DOHH2 (cell line): ENCODE measurements around the gene SEM1.

Experiments used
- CTCF ChIP-seq: fragments of 200-600 bp; sonication (generic); IDR thresholded peaks from one replicate; pipeline ENCODE4 v1.5.1; 2014; ENCODE audit warnings: antibody characterized with exemption, mild to moderate bottlenecking, low read depth, low read length; ENCODE audit not compliant: poor library complexity, severe bottlenecking
- EZH2phosphoT487 ChIP-seq: fragments of 200-600 bp; sonication (generic); IDR thresholded peaks from 2 replicates; pipeline ENCODE4 v1.6.1; 2017; ENCODE audit warnings: borderline replicate concordance, mild to moderate bottlenecking, antibody characterized with exemption, low read length, moderate library complexity, mixed read lengths

- no peak for TF ChIP-seq CTCF
- no peak for TF ChIP-seq EZH2phosphoT487
Observed at GRCh38 chr7:96675548-96675947, 34.1 kb downstream of the SEM1 start.
